Measurements from ENCODE around the gene ARMC3.
"Not testable (repeated sequence)": the region's sequence is repeated elsewhere in the genome, so short reads cannot be mapped to it uniquely, and the experiment has no call there.

ARMC3 gene, protein sequence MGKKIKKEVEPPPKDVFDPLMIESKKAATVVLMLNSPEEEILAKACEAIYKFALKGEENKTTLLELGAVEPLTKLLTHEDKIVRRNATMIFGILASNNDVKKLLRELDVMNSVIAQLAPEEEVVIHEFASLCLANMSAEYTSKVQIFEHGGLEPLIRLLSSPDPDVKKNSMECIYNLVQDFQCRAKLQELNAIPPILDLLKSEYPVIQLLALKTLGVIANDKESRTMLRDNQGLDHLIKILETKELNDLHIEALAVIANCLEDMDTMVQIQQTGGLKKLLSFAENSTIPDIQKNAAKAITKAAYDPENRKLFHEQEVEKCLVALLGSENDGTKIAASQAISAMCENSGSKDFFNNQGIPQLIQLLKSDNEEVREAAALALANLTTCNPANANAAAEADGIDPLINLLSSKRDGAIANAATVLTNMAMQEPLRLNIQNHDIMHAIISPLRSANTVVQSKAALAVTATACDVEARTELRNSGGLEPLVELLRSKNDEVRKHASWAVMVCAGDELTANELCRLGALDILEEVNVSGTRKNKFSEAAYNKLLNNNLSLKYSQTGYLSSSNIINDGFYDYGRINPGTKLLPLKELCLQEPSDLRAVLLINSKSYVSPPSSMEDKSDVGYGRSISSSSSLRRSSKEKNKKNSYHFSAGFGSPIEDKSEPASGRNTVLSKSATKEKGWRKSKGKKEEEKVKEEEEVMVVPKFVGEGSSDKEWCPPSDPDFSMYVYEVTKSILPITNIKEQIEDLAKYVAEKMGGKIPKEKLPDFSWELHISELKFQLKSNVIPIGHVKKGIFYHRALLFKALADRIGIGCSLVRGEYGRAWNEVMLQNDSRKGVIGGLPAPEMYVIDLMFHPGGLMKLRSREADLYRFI

DNA sequence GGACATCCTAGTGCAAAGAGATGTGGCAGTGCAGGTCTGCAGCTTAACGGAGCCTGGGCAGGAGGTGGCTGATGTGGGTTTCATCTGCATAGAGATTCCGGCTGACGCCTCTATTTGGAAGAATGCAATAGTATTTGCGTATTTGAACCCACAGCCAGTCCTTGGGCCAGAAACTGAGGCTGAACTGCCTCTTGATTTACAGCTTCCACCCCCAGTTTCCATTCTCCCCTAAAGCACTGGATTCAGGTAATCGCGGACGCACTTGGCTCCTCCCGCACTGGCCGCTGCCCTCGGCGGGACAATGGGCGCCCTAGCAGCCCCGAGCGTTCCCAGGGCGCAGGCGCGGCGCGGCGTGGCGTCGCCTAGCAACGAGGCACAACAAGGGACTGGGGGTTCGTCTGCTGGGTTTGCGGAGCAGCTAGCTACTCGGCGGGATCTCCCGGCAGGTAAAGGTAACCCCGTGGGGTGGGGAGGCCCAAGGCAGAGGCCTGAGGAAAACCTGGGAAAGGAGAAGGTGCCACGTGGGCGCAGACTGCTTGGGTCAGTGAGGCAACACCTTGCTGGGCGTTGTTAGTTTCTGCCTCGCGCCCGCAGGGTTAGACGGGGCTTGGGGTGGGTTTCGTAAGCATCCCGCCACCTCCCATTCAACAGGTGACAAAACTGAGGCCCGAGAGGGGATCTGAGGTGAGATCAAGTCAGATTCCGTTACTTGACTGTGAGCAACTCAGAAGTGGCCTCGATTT lies at the start of gene ARMC3:
TSS of gene ARMC3 (plus strand) at position 393 of the 743 bp plus-strand sequence. CDS start 3,944 bp downstream, outside the sequence.
- peak; percentile 38 for DNase-seq

DNA sequence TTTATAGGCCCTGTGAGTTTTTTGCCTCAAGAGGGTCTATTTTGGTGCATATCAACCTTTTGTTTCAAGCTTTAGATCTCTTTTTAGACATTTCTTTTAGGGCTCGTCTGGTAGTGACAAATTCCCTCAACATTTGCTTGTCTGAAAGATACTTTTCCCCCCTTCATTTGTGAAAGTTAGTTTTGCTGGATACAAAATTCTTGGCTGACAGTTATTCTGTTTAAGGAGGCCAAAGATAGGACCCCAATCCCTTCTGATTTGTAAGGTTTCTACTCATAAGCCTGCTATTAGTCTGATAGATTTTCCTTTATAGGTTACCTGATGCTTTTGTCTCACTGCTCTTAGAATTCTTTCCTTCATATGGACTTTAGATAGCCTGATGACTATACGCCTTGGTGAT lies 36.1 kb upstream of the ARMC3 start:
- no peak for DNase-seq

DNA sequence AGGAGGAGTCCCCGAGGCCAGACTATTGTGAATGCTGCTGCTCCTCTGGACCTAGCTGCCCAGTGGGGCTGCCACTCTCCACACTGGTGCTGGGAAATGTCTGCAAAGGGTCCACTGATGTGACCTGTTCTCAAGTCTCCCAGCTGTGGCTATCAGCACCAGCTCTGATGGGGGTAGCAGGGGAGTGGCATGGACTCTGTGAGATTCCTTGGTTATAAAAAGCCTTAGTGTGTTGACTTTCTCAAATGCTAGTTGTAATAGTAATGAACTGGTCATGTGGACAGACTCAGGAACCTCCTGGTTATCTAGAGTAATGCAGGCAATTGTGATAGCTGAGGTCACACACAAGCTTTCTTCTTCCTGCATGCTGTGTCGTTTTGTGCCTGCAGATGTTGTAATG lies 34.1 kb upstream of the ARMC3 start:
- no peak for DNase-seq

DNA sequence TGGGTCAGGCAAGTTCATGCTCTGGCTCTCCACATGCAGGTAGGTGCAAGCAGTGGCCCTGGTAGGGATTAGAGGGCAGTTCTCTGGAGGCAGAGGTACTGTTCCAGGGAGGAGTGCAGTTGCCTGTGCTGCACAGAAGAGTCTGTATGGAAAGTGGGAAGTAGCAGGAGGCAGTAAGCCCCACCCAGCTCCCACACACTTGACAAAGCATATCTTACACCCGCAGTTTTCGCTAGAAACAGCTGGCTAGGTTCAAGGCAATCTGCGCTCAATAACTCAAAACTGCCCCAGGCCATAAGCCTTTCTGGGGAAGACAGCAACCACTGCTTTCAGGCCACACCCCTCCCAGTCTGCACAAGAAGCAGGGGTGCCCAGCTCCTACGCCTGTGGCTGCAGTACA lies 33.1 kb upstream of the ARMC3 start:
- DNase-seq = no peak

DNA sequence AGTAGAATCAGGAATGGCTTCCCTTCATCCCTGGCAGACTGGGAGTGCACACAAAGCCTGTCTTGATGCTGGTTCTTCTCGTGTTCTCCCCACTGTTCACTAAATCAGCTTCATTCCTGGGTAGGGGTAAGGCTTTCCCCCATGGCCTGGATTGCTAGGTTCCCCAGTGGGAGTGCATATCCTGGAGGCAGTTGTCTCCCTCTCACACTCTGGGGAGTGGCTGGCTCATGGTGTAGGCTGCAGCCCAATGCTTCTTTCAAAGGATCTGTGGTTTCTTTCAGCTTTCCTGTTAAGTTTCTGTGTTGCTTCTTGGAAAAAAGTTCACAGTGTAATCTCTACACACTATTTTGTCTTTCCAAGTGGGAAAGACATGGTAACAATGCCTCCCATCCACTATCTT lies 32.6 kb upstream of the ARMC3 start:
- DNase-seq = no peak

DNA sequence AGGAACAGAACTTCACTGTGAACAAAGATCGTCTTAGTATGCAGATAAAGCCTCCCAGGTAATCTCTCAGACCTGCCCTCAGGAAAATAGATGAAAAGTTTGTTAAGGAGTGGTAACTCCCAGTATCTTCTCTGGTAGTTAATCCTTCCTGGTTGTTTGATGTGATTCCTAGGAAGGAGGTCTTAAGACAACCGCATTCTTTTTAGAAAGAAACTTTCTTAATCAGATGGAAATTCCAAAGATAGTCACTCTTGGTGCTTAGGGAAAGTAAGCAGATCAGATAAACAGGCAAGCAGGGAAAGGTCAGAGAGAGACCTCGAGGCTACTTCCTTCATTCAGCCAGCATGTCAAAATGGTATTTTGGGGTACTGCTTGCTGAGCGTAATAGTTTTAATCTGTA lies 30.5 kb upstream of the ARMC3 start:
- DNase-seq = no peak

DNA sequence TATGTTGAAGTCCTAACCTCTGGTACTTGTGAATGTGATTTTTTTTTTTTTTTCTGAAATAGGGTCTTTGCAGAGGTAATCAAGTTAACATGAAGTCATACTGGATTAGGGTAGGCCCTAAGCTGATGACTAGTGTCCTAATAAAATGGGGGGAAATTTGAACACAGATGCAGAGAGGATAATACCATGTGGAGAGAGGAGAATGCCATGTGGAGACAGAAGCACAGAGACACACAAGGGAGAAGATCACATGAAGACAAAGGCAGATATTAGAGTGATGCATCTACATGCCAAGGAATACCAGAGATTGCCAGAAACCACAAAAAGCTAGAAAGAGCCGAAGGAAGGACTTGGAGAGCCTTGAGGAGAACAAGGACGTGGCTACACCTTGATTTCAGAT lies 28.5 kb upstream of the ARMC3 start:
- DNase-seq = no peak

DNA sequence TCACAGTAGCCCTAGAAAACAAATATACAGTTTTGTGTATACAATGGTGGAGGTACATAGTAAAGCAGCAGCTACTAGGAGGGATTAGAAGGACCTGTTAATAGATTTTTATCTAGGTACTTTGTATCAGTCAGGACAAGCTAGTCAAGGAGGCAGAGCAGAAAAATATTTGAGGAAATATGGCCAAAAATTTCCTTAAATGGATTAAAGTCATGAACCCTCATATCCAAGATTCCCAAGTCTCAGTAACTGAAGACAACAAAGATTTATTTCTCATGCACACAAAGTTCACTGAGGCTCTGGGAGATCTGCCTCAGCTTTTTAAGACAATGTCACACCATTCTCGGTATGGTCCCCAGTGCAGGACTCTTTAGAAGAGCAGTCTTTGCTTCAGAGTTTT lies 28.1 kb upstream of the ARMC3 start:
- DNase-seq = no peak

DNA sequence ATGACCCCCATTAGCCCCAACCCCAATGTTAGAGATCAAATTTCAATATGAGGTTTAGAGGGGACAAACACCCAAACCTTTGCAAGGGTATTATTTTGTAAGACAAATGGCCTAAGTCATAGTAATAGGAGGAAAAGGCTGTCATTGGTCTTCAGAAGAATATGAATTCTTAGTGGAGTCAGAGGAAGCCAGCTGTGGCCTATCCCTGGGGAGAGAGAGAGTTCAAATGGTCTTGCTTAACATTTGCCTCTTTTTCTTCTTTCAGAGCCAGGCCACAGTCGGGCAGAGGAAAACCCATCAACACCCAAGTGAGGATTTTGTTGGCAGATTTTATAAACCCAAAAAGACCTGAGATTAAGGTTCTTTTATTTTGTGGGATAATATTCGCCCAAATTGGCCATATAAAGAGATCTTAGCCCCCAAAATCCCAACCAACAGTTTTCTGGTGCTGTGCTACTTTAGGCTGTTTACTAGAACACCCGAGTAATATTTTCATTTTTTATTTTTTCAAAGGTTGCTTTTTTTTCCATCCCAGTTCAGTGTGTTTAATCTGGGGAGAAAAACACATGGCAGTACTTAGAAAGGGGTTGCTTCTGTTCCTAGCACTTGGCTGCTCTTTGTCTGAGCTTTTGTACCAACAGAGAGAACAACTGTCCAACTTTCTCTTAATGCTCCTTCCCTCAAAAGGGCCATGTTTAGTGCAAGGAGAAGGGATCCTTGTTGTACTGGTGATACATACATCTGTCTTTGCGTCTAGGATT lies 26.8 kb upstream of the ARMC3 start:
- DNase-seq = no peak

DNA sequence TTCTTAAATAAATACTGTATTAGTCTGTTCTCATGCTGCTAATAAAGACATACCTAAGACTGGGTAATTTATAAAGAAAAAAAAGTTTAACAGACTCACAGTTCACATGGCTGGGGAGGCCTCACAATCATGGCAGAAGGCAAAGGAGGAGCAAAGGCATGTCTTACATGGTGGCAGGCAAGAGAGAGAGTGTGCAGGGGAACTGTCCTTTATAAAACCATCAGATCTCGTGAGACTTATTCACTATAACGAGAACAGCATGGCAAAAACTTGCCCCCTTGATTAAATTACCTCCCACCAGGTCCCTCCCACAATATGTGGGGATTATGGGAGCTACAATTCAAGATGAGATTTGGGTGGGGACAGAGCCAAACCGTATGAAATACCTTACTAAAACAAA lies 25.7 kb upstream of the ARMC3 start:
- not testable (repeated sequence) for DNase-seq

DNA sequence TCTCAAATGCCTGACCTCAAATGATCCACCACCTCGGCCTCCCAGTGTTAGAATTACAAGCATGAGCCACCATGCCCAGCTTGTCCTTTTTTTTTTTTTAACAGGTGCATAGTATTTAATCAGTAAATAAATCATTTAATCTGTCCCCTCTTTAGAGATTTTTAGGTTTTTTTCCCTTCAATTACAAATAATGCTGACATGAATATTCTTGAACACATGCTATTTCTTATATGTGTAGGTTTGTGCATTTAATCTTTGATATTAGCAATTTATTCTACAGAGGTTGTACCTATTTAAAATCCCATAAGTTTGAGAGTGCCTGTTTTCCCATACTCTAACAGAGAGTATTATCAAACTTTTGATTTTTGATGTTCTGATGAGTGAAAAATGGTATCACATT lies 24.2 kb upstream of the ARMC3 start:
- DNase-seq = no peak

DNA sequence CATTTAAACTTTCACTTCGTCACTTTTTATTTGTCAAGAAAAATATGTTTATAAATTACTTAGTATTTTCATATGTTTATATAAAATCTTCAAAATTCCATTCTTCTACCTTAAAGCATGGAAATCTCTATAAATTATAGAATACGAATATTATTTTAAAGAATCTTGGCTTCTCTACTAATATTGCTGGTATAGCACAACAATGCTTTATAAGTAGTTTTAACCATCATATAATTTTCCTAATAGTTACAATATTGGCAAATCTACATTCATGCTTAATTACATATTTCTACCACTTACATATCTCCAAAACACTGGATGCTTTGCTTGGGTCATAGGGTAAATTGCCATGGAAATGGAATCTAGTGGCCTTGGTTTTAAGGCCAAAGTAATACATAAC lies 21.1 kb upstream of the ARMC3 start:
- no peak for DNase-seq

DNA sequence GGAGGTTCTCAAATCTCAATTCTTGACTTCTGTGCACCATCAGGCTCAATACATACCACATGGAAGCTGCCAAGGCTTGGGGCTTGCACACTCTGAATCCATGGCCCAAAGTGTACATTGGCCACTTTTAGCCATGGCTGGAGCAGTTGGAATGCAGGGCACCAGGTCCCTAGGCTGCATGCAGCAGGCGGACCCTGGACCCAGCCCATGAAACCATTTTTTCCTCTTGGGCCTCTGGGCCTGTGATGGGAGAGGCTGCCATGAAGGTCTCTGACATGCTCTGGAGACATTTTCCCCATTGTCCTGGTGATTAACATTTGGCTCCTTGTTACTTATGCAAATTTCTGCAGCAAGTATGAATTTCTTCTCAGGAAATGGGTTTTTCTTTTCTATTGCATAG lies 19.0 kb upstream of the ARMC3 start:
- no peak for DNase-seq

DNA sequence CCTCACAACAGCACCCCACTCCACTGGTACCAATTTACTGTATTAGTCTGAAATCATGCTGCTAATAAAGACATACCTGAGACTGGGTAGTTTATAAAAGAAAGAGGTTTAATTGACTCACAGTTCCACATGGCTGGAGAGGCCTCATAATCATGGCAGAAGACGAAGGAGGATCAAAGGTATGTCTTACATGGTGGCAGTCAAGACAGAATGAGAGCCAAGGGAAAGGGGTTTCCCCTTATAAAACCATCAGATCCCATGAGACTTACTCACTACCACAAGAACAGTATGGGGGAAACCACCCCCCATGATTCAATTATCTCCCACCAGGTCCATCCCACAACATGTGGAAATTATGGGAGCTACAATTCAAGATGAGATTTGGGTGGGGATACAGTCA lies 18.2 kb upstream of the ARMC3 start:
- DNase-seq = not testable (repeated sequence)

DNA sequence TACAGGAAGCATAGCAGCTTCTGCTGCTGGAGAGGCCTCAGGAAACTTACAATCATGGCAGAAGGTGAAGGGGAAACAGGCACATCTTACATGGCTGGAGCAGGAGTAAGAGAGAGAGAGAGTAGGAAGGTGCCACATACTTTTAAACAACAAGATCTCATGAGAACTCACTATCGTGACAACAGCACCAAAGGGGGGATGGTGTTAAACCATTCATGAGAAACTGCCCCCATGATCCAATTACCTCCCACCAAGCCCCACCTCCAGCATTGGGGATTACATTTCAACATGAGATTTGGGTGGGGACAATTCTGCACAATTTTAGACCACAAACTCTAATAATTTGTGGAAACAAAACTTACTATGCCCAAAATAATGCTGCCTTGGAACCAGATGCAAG lies 16.8 kb upstream of the ARMC3 start:
- DNase-seq = no peak

DNA sequence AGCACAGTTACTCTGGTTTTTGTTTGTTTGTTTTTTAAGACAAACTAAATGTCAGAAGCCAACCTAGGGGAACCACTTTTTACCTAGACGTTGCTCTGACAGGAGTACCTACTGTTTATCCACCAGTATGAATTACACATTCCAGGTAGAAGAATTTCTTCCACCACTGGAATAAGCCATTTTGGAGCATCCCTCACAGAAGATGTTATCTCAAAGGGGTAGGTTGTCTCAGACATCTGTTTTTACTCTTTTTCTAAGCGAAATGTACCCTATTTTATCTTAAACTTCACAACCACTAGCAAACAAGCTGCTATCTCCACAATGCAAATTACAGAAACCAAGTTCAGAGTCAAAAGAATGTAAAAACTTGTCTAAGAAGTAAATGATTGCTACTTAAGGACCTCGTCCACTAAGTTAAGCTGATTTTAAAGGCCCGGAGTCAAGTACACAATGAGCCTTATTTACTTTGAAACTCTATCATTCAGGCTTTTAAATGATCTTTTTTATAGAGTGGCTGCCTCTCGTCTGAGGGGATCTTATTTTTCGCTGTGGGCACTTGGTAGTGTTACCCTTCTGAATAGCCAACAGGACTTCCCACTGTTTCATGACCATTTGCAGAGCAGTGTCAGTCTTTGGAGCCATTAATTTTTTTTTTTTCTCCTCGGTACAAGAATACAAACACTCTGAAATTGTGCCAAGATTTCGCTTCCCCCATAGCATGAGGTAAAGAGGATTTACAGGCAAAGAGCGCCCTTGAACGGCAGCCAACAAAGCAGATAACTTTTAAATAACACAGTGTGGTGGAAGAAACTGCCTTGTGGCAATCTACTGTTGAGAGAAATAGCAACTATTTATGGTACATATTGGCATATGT lies 15.7 kb upstream of the ARMC3 start:
- no peak for DNase-seq

DNA sequence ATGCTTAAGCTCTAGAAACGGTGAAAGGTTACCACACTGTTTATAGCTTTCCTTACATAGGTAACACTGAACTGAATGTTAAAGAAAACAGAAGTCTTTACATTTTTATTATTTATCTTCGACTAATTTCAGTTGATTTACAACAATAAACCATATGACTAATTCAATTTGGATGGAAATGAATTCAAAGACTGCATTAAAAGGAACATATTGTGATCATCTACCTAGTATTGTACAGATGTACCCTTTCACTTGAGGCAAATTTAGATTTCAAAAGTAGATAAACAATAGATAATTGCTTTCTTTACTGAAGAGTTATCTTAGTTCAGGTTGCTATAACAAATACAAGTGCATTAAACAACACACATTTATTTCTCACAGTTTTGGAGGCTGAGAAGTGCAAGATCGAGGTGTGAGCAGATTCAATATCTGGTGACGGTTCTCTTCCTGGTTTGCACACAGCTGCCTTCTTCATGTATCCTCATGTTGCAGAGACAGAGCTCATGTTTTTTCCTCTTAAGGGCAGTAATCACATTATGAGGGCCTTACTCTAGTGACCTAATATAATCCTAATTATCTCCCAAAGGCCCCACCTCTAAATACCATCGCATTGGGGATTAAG lies 15.0 kb upstream of the ARMC3 start:
- DNase-seq = no peak

DNA sequence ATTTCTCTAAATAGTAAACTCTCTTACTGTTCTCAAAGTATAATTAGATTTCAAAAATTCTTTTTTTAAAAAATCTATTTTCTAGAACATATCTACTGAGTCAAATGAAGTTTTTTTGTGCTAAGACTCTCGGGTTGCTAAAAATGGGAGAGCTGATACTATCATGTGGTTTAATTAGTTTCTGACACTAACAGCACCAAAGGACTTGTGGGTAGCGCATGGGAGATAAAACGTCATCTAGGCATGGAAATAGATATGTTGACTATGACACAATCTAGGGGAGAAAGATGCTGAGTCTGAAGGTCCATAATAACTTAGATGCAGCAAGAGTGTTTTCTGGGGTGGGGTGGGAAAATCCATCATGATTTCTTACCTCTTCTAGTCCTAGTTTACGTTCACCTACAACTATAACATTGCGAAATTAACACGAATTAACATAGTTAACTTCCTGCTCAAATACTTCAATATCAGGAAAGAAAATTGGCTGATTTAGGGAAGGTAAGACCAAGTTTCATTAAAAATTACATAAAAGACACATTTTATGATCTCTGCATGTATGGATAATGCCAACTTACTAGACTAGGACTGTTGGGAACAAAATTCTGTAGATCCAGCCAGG lies 14.3 kb upstream of the ARMC3 start:
- DNase-seq = no peak

DNA sequence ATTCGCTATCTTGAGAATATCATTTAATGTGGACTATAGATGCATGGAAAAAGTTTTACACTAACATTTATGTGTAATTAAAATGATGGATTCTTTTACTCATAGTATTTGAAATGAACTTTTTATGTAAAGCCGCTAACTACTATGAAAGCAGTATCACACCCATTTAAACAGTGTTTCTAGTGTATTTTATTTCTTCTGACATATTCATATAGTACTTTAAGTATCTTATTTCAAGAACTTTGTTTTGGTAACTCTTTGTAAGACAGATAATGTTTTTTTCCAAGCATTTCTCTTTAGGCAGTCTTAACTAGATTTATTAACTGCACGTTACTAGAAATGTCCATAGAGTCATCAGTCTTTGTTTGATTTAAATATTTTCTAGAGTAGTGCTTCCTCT lies 12.5 kb upstream of the ARMC3 start:
- DNase-seq = no peak

DNA sequence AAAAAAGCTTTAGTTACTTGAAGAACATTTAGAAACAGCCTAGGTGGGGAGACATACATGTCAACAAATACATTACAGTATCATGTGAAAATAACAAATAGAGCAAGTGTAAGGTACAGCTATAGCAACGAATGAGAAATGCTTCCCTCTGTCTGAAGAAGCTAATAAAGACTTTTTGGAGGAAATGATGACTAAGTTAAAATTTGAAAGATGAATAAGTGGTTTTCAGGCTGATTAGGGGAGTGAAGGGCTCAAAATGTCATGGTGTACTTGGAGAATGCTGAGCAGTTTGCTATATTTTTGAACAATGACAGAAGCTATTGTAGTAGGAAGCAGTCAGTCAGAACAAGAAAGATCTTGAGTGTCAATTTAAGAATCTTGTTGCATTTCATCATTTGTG lies 2.8 kb upstream of the ARMC3 start:
- DNase-seq = no peak

DNA sequence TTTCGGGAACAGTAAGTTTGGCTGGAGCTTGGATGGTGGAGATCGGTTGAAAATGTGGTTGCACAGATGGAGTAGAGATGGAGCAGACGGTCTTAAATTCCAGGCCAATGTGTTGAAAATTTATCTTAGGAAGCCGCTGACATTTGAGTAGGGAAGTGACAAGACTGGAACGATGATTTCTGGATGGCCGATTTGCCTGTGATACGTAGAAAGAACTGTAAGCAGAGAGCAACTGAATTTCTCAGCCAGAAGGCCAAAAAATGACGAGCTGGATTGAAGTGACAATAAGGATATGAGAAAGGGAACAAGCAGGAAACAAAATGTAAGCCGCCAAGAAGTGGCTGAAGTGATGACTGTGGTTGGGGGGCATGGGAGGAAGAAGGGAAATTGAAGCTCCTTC lies 687 bp upstream of the ARMC3 start:
- no peak for DNase-seq

Data from NCI-H526 treated with DMSO at 0.1 percent for 48 hours (cell line).